Measurements from ENCODE around the gene HYAL2.

- TF ChIP-seq EZH2phosphoT487 (IDR thresholded peaks at IDR 0.05; ENCODE audit: insufficient read depth, low read depth) (no peak), EZH2 (IDR thresholded peaks at IDR 0.05; ENCODE audit: insufficient read depth, poor library complexity, severe bottlenecking) (no peak)
Observed at GRCh38 chr3:50295553-50296431, 26.8 kb downstream of the HYAL2 start.

Measured in GM23248 (cell line).